Sciatic nerve (tissue), 2 donors: ENCODE data around the gene MCM8. TPM values are rescaled to one million over a fixed set of nuclear protein-coding genes. Genes with fewer than 3 reads are reported as not detected.

Experiments used
- ATAC-seq: fragments of 200-7000 bp; cut with Tn5 transposase; one replicate; pipeline ENCODE4 v1.9.1; 2020; ENCODE audit warnings: mild to moderate bottlenecking, moderate library complexity
- DNase-seq: peaks from one replicate; pipeline ENCODE4 v3.0.0-alpha.2; 2020; ENCODE audit warnings: low spot score
- intact Hi-C: fragments of 100-400 bp; cut with DNase I; formaldehyde crosslinking; loops from one replicate; pipeline ENCODE4 v1.14.2; 2022
- total RNA-seq: library from RNA; stranded (reverse); fragmentation: NEBNext Ultra II Directional; extraction: Animal tissue kit (Norgen Biotek cat#: 25700); gene quantifications from one replicate; pipeline ENCODE4 v1.2.1, GENCODE V29; 2021
- donor health status: DM: no; HTN: no; CAD: no.
- donor health status: DM: no; HTN: no; CAD: no.

MCM8 gene
- total RNA-seq, 1 donor from 2014 or later = 3.7 TPM

- DNase-seq (no peak), ATAC-seq (no peak)
- intact Hi-C loops = no loop called here
Observed at GRCh38 chr20:6034134-6034969, 83.9 kb downstream of the MCM8 start.

DNA sequence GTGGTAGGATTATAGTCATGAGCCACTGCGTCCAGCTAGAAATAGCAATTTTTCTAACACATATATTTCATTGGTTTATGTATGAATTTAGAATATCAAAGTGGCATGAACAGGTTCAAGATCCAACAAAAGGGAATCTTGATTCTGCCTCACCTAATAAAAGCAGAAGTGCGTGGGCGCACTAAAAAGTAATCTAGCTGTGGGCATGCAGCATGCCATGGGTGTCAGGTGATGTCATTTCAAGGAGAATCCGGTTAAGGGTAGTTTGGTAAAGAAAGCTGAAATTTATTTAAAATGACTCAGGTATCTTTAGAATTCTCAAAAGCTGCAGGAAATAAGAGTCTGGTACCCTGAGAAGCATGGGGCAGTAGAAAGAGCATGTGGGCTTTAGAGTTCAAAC, 85.8 kb downstream of the MCM8 start:
- no peak for DNase-seq
- intact Hi-C loops = no loop called here
- no peak for ATAC-seq

DNA sequence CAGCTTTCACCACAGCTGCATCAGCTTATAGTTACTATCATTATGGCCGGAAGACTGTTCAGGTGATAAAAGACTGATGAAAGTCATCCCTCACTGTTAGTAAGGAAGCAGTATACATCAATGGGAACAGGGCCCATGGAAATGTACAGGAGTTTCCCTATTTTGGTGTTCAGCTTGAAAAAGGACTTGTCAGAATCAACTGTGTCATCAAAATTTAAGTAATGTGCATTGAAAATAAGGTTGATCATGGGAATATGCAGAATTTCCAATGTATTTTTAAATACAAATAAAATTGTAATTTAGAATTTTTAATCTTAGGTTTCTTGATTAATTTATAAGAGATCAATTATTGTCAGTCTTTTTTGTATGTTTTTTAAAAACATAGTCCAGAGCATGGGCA, 86.6 kb downstream of the MCM8 start:
- intact Hi-C loops = no loop called here
- no peak for DNase-seq
- ATAC-seq = no peak

DNA sequence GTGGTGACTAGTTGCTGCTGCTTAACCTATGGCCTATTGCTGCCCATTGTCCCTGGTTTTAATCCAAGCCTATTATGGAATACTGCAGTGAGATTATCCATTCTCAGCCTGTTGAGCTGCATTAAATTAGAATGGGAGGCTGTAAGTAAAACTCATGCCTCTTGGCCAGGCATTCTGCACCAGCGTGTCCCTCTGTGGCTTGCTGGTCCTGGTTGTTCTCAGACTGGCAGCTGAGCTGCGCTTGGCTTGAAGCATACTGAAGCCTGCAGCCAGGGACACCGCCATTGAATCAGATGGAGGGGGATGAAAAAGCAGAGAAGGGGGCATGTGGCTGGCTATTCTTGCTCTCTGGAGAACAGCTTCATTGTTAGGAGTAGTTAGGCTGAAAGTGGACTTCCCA, 87.8 kb downstream of the MCM8 start:
- intact Hi-C loops = no loop called here
- DNase-seq = no peak
- ATAC-seq = no peak

DNA sequence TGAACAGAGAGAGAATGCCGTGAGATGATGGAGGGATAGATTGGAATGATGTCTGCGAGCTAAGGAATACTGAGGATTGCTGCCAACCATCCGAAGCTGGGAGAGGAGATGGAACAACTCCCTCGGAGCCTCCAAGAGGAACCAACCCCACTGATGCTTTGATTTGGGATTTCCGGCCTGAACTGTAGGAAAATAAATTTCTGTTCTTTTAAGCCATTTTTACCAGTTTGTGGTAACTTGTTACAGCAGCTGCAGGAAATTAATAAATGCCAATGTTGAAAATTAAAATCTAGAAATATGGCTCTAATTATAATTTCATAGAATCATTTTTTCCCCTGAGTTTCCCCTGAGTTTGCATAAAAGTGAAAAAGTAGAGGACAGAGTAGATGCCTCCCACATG, 89.3 kb downstream of the MCM8 start:
- intact Hi-C loops = no loop called here
- no peak for ATAC-seq
- DNase-seq = no peak

DNA sequence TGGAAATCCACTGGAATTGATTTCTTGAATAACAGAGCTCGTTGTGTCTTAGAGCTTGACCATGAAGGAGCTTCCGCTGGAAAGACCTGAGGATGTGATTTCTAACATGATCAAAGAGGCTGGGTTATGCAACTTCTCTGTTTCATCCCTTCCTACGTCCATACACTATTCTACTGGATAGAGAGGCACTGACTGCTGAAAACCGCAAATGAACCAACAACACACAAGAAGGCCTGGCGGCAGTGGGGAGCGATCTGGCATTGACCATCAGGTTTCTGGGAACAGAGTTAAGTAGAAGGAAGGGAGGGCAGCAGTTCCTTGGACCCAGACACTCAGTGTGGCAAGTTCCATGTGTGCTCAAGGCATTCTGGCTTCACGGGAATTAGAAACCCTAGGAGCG, 90.1 kb downstream of the MCM8 start:
- DNase-seq = no peak
- no peak for ATAC-seq
- intact Hi-C loops = no loop called here

GRCh38 chr20:6040958-6041807, 90.7 kb downstream of the MCM8 start:
- peak; percentile 10 for ATAC-seq
- intact Hi-C loops = no loop called here
- DNase-seq = no peak

DNA sequence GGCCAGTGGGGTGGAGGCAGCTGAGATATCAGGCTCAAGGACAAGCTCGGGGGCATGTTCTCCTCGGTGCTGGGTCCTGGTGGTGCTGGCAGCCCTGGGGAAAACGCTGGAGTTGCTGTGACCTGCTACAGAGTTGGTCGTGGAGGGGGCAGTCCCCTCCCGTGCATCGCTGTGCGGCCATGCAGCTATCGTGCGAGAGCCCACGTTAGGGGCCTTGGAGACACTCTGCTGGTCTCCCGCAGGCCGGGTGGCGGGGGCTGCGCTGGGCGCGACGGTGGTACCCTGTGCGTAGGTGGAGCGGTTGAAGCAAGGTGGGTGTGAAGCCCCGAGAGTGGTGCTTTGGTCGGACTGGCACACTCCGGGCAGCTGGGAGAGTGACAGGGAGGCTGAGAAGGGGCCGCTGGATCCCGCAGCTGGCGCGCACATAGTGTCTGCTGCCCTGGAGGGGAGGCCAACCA, 91.4 kb downstream of the MCM8 start:
- peak; percentile 24 for ATAC-seq
- intact Hi-C loops = no loop called here
- DNase-seq = no peak

GRCh38 chr20:6044115-6044514, 93.7 kb downstream of the MCM8 start:
- intact Hi-C loops = no loop called here
- ATAC-seq = no peak
- no peak for DNase-seq

DNA sequence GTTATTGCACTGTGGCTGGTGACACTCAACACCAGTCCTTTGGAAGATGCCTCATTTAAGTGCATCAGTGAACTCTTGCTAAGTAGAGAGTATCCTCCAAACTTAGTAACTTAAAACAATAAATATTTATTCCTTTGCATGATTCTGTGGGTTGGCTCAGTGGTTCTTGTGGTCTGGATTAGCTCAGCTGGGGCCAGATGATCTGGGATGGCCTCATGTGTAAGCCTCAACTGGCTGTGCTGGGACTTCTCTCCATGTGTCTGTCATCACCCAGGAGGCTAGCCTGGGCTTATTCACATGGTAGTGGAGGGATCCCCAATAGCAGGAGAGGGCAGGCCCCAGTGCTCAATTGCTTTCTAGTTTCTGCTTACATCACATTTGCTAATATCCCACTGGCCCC, 95.1 kb downstream of the MCM8 start:
- intact Hi-C loops = no loop called here
- ATAC-seq (no peak), DNase-seq (no peak)

DNA sequence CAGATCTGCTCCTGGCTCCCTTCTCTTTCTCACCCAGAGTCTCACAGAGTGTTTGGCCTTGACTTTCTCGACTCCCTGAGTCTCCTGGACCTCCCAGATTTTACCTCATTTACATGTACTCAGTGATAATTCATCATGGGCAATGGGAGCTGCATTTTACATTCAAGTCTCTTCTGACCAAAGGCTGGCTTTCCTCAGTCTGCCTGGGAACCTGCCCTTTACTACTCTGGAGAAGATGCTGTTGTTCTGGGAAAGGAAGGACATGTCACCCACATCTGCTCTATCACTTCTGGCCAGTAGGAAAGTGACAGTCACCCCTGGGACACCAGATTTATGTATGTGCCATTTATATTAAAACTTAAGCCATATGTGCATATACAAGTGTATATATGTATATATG, 96.0 kb downstream of the MCM8 start:
- no peak for ATAC-seq

DNA sequence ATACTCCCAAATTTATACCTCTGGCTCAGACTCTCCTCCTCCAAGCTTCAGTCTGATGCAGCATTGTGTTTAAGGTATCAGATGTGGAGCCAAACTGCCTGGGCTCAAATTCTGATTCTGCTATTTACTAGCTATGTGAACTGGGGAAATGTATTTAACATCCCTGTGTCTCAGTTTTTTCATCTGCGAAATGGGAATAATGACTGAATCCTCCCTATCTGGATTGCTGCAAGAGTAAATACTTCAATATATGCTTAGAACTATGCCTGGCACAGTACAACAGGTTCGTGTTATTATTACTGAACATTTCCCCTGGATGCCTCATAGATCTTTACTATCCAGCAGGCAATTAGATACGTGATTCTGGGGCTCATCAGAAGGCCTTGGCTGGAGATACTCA, 97.9 kb downstream of the MCM8 start:
- no peak for DNase-seq
- no peak for ATAC-seq

More for the DNA sequence above, 96.0 kb downstream of the MCM8 start:
- intact Hi-C loops = no loop called here
- DNase-seq = no peak

More for the DNA sequence above, 97.9 kb downstream of the MCM8 start:
- intact Hi-C loops = no loop called here

Other genes with a start within 250 kb of the MCM8 start
- gene SHLD1, start 200.3 kb upstream of the MCM8 start, total RNA-seq = 6.1 TPM
- gene CHGB, start 39.1 kb upstream of the MCM8 start, total RNA-seq = not detected
- gene TRMT6, start 119 bp upstream of the MCM8 start, total RNA-seq = 9.3 TPM
- gene CRLS1, start 55.5 kb downstream of the MCM8 start, total RNA-seq = 27.1 TPM
- 0.36 TPM for gene LRRN4, start 103.4 kb downstream of the MCM8 start, total RNA-seq
- 3.5 TPM for gene FERMT1, start 172.4 kb downstream of the MCM8 start, total RNA-seq